ENCODE results near the gene SEL1L3.

GRCh38 chr4:25830548-25830947 lies 32.2 kb downstream of the SEL1L3 start:
- TF ChIP-seq CTCF (IDR thresholded peaks at IDR 0.05) (no peak), EP300 (IDR thresholded peaks at IDR 0.05) (no peak), POLR2A (IDR thresholded peaks at IDR 0.05) (no peak), POLR2AphosphoS5 (IDR thresholded peaks at IDR 0.05) (no peak)

All from gastroesophageal sphincter (tissue), 3 donors.